Measurements from ENCODE around the gene RMDN2. TPM values are rescaled to one million over a fixed set of nuclear protein-coding genes. Genes with fewer than 3 reads are reported as not detected.
"Not testable (repeated sequence)": the region's sequence is repeated elsewhere in the genome, so short reads cannot be mapped to it uniquely, and the experiment has no call there.

The RMDN2 gene
- total and polyA plus RNA-seq, 8 donors = 2.4 to 6.6 (median 3.7) TPM

DNA sequence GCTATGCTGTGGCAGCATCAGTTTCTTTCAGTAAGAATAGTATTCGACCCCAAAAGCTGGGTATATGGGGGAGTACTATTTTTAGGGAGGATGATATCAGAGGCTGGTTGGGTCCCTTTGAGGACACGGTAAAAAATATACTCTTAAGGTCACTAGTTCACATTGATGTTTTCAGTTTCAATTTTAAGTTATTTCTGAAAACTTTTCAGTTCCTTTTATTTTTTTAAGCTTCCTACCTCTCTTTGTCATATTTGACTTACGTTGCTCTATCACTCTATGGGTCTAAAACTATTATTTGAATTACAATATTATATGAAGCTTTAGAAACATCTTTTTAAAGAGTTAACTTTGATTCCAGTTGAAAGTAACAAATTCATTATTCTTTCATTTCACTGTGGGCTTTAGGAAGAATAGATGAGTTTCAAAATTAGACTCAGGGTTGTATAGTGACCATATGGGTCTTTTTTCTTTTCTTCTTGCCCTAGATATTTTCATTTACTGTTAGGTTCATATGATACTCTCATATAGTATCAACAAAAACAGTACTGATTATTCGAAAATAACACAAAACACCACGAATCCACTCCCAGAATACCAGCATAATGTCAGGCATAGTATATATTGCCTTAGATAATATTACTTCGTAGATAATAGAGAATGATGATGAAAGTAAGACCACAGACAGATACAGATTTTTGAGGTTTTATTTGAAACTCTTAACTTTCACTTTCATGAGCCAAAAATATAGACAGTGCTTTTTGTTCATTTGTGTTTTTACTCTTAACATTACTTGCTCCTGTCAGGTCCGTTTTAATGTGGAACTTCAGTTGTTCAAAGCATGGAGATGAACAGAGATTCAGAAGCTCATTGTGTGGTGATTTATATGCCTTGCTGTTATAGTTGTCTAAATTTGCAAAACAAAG, 9.8 kb downstream of the RMDN2 start:
- FAIRE-seq = no peak
- DNase-seq = no peak
- TF ChIP-seq, protein P1, sequence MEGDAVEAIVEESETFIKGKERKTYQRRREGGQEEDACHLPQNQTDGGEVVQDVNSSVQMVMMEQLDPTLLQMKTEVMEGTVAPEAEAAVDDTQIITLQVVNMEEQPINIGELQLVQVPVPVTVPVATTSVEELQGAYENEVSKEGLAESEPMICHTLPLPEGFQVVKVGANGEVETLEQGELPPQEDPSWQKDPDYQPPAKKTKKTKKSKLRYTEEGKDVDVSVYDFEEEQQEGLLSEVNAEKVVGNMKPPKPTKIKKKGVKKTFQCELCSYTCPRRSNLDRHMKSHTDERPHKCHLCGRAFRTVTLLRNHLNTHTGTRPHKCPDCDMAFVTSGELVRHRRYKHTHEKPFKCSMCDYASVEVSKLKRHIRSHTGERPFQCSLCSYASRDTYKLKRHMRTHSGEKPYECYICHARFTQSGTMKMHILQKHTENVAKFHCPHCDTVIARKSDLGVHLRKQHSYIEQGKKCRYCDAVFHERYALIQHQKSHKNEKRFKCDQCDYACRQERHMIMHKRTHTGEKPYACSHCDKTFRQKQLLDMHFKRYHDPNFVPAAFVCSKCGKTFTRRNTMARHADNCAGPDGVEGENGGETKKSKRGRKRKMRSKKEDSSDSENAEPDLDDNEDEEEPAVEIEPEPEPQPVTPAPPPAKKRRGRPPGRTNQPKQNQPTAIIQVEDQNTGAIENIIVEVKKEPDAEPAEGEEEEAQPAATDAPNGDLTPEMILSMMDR (IDR thresholded peaks at IDR 0.05) = no peak
- no peaks in the 10 kb centered on the region for H3K27me3 ChIP-seq
- no peaks in the 10 kb centered on the region for H3K36me3 ChIP-seq
- no peak overlapping the region for H3K4me3 ChIP-seq
- no peak for ATAC-seq
- no peak overlapping the region for H3K27ac ChIP-seq
- 67 to 71% methylated on average over 7 of the region's 7 CpGs for WGBS, 2 donors
- H3K4me1 ChIP-seq = no peaks in the 10 kb centered on the region
- H3K9me3 ChIP-seq = no peaks in the 10 kb centered on the region
- intact Hi-C loops (cut with DNase I) = no loop called here

DNA sequence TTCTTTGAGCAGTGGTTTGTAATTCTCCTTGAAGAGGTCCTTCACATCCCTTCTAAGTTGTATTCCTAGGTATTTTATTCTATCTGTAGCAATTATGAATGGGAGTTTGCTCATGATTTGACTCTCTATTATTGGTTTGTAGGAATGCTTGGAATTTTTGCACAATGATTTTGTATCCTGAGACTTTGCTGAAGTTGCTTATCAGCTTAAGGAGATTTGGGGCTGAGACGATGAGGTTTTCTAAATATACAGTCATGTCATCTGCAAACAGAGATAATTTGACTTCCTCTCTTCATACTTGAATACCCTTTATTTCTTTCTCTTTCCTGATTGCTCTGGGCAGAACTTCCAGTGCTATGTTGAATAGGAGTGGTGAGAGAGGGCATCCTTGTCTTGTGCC, 12.5 kb downstream of the RMDN2 start:
- WGBS, 2 donors = 46 to 62% methylated on average over 1 of the region's 1 CpG
- FAIRE-seq; H3K9me3 ChIP-seq; H3K27me3 ChIP-seq; DNase-seq; H3K36me3 ChIP-seq; H3K4me3 ChIP-seq; ATAC-seq; intact Hi-C loops (cut with DNase I); H3K27ac ChIP-seq; H3K4me1 ChIP-seq: not testable (repeated sequence)

- H3K27me3 ChIP-seq; H3K27ac ChIP-seq; FAIRE-seq; H3K4me1 ChIP-seq; H3K9me3 ChIP-seq; H3K36me3 ChIP-seq; ATAC-seq; H3K4me3 ChIP-seq; intact Hi-C loops (cut with DNase I): not testable (repeated sequence)
- peak in 1 of 6 donors; percentile 14 for DNase-seq
- 97% methylated on average over 8 of the region's 8 CpGs for WGBS, 2 donors
Observed at GRCh38 chr2:37941267-37941666, 16.2 kb downstream of the RMDN2 start.

GRCh38 chr2:37944268-37944667, 19.2 kb downstream of the RMDN2 start:
- Histone ChIP-seq H3K9me3 (no peaks in the 10 kb centered on the region), H3K4me1 (no peaks in the 10 kb centered on the region), H3K27ac (no peak overlapping the region), H3K4me3 (no peak overlapping the region), H3K36me3 (no peaks in the 10 kb centered on the region), H3K27me3 (no peaks in the 10 kb centered on the region)
- TF ChIP-seq, protein P1 (IDR thresholded peaks at IDR 0.05) = no peak
- ATAC-seq = no peak
- DNase-seq = no peak
- 98 to 99% methylated on average over 2 of the region's 2 CpGs for WGBS, 2 donors
- no peak for FAIRE-seq
- intact Hi-C loops (cut with DNase I) = no loop called here

- TF ChIP-seq, protein P1 (IDR thresholded peaks at IDR 0.05) = no peak
- WGBS, 2 donors = 95 to 98% methylated on average over 1 of the region's 1 CpG
- no peak for ATAC-seq
- Histone ChIP-seq H3K27me3 (no peaks in the 10 kb centered on the region), H3K27ac (no peak overlapping the region), H3K4me1 (no peaks in the 10 kb centered on the region), H3K36me3 (no peaks in the 10 kb centered on the region), H3K9me3 (no peaks in the 10 kb centered on the region), H3K4me3 (no peak overlapping the region)
- no peak for FAIRE-seq
- intact Hi-C loops (cut with DNase I) = no loop called here
- DNase-seq = no peak
Observed at GRCh38 chr2:37947306-37947705, 22.2 kb downstream of the RMDN2 start.

DNA sequence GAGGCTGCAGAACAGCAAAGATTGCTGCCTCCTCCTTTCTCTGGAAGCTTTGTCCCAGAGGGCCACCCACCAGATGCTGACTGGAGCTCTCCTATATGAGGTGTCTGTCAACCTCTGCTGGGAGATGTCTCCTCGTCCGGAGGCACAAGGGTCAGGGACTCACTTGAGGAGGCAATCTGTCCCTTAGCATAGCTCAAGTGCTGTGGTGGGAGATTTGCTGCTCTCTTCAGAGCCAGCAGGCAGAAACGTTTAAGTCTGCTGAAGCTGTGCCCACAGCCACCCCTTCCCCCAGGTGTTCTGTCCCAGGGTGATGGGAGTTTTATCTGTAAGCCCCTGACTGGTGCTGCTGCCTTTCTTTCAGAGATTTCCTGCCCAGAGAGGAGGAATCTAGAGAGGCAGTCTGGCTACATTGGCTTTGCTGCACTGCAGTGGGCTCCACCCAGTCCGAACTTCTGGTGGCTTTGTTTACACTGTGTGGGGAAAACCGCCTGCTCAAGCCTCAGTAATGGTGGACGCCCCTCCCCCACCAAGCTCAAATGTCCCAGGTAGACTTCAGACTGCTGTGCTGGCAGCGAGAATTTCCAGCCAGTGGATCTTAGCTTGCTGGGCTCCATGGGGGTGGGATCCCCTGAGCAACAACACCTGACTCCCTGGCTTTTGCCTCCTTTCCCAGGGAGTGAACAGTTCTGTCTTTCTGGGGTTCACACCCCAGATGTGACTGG, 37.1 kb downstream of the RMDN2 start:
- H3K9me3 ChIP-seq; DNase-seq; ATAC-seq; H3K36me3 ChIP-seq; H3K4me1 ChIP-seq; intact Hi-C loops (cut with DNase I); H3K27ac ChIP-seq; H3K27me3 ChIP-seq; H3K4me3 ChIP-seq; FAIRE-seq: not testable (repeated sequence)
- WGBS, 2 donors = 75 to 80% methylated on average over 7 of the region's 7 CpGs

DNA sequence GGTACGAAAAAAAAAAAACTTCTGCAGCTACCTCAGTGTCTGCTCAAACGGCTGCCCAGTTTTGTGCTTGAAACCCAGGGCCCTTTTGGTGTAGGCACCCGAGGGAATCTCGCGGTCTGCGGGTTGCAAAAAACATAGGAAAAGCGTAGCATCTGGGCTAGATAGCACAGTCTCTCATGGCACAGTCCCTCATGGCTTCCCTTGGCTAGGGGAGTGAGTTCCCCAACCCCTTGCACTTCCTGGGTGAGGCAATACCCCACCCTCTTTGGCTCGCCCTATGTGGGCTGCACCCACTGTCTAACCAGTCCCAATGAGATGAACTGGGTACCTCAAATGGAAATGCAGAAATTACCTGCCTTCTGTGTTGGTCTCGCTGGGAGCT, 37.6 kb downstream of the RMDN2 start:
- H3K4me3 ChIP-seq; H3K27ac ChIP-seq; FAIRE-seq; H3K9me3 ChIP-seq; DNase-seq; intact Hi-C loops (cut with DNase I); H3K36me3 ChIP-seq; H3K27me3 ChIP-seq; H3K4me1 ChIP-seq; ATAC-seq: not testable (repeated sequence)
- WGBS, 2 donors = 79 to 90% methylated on average over 9 of the region's 9 CpGs

DNA sequence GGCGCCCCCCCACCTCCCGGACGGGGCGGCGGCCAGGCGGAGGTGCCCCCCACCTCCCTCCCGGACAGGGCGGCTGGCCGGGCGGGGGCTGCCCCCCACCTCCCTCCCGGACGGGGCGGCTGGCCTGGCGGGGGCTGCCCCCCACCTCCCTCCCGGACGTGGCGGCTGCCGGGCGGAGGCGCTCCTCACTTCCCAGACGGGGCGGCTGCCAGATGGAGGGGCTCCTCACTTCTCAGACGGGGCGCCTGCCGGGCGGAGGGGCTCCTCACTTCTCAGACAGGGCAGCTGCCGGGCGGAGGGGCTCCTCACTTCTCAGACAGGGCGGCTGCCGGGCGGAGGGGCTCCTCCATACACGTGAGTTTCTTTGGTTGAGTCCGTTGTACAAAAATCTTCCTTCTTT, 38.8 kb downstream of the RMDN2 start:
- H3K27me3 ChIP-seq; H3K9me3 ChIP-seq; FAIRE-seq; H3K27ac ChIP-seq; H3K4me1 ChIP-seq; ATAC-seq; H3K4me3 ChIP-seq; intact Hi-C loops (cut with DNase I); H3K36me3 ChIP-seq: not testable (repeated sequence)
- 95 to 97% methylated on average over 28 to 33 of the region's 33 CpGs for WGBS, 2 donors
- DNase-seq = peak in 1 of 6 donors; percentile 50
